ENCODE results near the gene MAPKBP1. TPM values are rescaled to one million over a fixed set of nuclear protein-coding genes. Genes with fewer than 3 reads are reported as not detected.

Gene MAPKBP1
- total and polyA plus RNA-seq, 2 of the 8 experiments (the other 6 are each of a cell fraction or from before 2014, with no cell fraction given) = 4.3 to 11.3 TPM

- no peak for TF ChIP-seq SIRT6 (IDR thresholded peaks at IDR 0.05; ENCODE audit: low read length)
- no peak for TF ChIP-seq GTF2F1 (IDR thresholded peaks at IDR 0.05; ENCODE audit: borderline replicate concordance, low read depth, low read length)
- no peak for TF ChIP-seq SP4 (IDR thresholded peaks at IDR 0.05; ENCODE audit: low read length)
- TF ChIP-seq TCF12 (IDR thresholded peaks at IDR 0.05; ENCODE audit: low read depth, low read length) = no peak
- TF ChIP-seq HDAC2 (IDR thresholded peaks at IDR 0.05; ENCODE audit: borderline replicate concordance in 1 of 2, low read depth in 2 of 2, low read length in 2 of 2) = no peak
- TF ChIP-seq RAD21 (IDR thresholded peaks at IDR 0.05 in 1 of 2, conservative IDR thresholded peaks at IDR 0.05 in 1 of 2; ENCODE audit: low read depth in 2 of 2, low read length in 2 of 2) = no peak
These were observed 76.9 kb downstream of the MAPKBP1 start (continued) for GRCh38 chr15:41851167-41851523.

Measured in H1 (cell line).